GM19328 (cell line): ENCODE results near the gene CROT.

ENCODE experiments used
- ATAC-seq: cut with Tn5 transposase; IDR thresholded peaks from one replicate; pipeline ENCODE4 v1.9.1; 2021; ENCODE audit warnings: mild to moderate bottlenecking, moderate library complexity; ENCODE audit not compliant: unreplicated experiment

CROT gene

DNA sequence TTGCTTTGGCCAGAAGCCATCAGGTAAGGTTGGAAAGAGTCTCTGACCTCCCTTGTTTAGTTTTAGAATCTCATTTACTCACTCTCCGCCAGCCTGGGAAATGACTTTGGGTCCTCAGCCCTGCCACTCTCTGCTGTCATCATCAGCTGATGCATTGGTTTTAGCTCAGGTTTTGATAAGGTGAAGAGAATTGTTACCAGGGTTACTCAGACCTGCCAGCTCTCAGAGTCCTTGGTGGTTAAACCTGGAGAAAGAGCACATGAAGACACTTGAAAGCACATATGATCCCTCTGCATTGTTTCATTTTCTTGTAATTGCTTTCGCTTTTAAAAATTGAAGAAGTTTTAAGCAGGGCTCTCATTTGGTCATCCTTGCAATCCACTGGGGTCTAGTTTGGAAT lies 4.0 kb upstream of the CROT start:
- ATAC-seq, result no peak

DNA sequence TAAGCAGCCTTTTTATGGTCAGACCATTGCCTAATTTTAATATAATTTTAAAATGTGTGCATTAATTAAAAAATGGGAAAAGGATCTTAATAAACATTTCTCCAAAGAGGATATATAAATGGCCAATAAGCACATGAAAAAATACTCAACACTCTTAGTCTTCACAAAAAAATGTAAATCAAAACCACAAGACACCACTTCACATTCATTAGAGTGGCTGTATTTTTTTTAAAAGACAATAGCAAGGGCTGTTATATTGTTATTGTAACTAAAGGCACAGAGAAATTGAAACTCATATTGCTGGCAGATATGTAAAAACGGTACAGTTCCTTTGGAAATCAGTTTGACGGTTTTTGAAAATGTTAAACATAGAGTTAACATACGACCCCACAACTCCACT lies 3.2 kb upstream of the CROT start:
- ATAC-seq, result no peak

DNA sequence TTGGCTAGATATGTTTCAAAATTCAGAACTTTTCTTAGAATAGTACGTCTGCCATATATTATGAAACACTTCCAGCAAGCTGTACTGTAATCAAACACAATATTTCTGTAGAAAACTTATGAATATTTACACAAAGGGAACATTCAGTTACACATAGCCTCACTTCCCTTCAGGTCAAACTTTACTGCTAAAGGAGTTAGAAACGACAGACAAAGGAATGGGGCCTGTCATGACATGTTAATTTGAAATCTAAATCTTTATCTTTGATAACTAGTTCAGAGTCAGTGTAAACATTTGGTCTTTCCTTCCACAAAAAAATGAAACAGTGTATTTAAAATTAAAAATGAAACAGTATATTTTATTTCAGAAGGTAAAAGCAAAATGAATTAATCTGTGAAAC lies 1.0 kb upstream of the CROT start:
- no peak for ATAC-seq

DNA sequence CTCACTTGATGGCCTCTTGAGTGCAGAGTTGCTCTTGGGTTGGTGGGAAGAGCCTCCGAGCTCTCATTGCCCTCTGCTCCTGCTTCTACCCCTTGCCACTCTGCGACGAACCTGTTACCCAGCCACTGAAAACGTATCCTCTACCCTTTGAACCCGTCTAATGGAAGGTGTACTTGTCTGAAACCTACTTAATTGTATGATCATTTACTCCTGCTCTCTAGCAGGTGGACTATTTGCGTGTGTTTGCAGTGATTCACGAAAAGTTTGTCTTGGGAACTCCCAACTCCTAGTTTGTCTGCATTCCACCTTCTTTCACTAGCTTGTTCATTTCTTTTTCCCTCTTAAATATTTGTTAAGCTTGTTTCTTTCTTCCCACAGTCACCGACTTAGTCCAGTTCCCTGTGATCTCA lies 503 bp downstream of the CROT start:
- no peak for ATAC-seq

DNA sequence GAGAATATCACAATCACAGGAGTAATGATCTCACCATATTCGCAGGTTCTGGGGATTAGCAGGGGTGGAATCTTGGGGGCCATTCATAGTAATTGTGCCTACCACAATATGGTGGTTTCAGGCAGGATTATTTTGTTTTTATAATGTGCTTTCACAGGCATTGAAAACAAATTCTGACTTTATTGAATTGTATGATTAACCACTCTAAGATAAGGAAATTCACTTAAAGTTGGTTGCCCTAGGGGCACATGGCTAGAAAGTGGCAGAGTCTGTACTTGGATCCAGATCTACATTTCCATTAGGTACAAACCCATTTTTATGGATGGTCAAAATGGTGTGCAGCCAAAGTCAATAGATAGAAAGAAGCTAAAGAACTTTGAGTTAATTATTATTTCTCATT lies 1.7 kb downstream of the CROT start:
- ATAC-seq, result no peak

DNA sequence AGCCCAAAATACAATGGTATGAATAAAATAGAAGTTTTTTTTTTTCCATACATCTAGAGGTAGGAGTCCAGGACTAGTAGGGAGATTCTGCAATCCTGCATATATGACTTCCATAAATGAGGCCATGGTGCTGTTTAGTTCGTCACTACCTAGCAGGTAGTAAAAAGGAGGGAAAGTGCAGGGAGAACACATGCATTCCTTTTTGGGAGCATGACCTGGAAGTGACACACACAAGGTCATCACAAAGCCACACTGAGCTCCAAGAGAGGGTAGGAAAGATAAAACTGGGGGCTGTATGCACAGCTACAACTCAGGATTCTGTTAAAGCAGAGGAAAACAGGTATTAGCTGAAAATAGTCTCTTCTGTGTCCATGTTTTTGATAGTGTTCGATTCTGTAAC lies 2.2 kb downstream of the CROT start:
- ATAC-seq, result no peak

DNA sequence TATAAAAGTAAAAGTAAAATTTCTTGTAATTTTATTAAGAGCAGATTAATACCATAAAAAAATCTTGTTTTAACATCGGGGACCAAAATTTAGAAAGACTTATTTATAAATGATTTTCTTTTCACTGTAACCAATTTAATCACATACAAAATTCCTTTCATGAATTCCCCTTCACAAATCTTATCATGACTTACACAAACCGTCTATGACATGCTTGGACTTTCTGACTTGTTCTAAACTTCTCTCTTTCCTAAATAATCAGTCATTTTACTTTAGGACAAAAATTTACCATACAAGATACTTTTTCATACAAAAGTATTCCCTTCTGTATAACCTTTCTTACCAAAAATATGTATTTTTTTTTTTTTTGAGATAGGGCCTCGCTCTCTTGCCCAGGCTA lies 9.3 kb downstream of the CROT start:
- ATAC-seq, result no peak

DNA sequence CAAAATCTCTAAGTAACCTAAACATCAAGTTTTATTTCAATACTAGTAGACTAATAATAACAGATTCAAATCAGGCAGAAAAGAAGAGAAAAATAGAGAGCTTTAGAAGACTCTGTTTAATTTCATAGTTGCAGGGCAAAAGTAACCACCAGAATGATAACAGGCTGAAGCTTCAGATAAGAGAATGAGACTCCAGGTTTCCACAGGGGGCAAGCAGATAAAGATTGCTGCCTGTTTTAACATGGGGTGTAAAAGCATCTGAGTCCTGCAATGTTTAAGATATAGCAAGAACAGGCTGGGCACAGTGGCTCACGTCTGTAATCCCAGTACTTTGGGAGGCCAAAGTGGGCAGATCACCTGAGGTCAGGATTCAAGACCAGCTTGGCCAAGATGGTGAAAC lies 11.0 kb downstream of the CROT start:
- ATAC-seq, result no peak

DNA sequence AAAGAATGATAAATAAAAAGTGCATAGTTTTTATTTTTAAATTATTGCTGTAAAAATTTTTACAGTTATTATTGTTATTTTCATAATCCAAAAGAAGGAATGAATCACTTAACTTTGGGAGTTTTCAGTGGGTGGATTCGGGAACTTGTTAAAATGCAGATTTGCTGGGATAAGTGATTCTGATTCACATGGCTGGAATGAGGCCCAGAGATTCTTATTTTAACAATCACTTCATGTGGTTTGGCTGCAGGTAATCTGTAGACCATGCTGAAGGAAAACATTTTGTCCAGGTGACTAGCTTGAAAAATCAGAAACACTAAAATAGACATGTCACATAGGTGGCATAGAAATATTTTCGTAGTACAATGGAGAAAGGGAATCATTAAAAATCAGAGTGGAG lies 13.9 kb downstream of the CROT start:
- no peak for ATAC-seq

DNA sequence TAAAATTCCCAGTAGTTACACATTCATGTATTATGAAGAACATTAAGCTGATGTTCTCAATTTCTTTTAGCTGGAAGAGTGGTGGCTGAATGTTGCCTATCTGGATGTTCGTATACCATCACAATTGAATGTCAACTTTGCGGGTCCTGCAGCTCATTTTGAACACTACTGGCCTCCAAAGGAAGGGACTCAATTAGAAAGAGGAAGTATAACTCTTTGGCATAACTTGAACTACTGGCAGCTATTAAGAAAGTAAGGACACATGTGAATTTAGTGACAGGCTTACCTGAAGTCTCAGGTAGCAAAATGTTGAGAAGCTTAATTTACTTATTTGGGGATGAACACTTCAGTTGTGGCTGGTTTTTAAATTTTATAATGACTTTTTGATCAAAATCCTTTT lies 15.9 kb downstream of the CROT start:
- ATAC-seq, result no peak

DNA sequence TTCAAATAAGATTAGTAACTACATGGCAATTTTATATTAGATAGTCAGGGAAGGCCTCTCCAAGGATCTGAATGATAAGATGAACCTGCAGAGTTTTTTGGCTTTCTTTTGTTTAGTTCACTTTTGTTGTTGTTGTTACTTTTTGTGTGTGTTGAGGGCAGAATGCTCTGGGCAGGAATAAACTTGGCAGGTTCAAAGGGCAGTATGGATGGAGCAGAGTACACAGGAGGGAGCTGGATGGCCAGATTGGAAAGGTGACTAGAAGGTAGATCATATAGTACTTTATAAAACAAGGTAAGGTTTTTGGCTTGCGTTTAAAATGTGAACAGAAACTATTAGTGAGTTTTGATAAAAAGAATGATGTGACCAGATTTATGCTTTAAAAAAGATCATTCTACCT lies 17.9 kb downstream of the CROT start:
- no peak for ATAC-seq

DNA sequence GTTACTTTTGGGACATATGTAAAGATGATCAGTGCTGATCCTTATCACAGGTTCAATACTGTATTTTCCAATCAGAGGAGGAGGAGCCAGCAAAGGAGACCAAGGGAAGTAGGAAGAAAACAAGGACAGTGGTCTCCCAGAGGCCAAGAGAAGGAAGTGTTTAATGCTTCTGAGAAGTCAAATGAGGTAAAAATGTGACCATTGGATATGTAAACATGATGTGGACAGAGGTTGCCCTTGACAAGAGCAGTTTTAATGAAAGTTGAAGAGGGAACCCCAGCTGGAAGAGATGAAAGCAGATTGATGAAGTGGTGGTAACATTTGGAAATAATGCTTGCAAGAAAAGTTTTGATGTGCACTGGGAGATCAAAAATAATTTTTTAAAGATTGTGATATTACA lies 18.8 kb downstream of the CROT start:
- ATAC-seq, result no peak

DNA sequence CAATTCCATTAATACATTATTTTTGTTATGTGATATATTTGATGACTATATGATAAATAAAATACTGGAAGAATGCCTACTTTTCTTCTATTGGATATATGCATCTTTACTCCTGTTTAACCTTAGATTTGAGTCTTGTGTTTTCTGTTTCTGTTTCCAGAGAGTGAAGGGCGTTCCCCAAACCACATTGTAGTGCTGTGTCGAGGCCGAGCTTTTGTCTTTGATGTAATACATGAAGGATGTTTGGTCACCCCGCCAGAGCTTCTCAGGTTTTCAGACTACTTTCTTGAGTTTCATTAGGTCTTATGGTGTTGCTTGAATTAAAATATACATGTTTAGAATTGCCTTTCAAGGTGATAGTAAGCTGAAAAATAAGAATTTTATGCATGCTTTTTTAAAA lies 23.8 kb downstream of the CROT start:
- ATAC-seq, result no peak

DNA sequence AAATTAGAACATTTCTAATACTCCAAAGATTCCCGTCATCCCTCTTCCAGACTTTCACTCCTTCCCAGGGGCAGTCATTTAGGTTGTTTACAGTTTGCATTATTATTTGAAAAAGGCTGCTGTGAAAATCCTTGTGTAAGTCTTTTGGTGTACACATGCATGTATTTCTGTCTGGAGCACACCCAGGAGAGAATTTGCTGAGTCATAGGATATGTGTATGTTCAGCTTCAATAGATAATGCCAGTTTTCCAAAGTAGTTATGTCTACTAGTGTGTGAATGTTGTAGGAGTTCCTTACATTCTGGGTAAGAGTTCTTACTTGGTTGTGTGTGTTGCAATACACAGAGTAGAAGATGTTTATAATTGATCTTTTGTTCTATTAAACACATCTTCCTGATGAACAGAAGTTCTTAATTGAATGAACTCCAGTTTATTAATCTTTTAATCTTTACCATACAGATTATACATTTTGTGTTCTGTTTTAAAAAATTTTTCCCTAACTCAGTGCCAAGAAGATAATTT lies 25.3 kb downstream of the CROT start:
- no peak for ATAC-seq

DNA sequence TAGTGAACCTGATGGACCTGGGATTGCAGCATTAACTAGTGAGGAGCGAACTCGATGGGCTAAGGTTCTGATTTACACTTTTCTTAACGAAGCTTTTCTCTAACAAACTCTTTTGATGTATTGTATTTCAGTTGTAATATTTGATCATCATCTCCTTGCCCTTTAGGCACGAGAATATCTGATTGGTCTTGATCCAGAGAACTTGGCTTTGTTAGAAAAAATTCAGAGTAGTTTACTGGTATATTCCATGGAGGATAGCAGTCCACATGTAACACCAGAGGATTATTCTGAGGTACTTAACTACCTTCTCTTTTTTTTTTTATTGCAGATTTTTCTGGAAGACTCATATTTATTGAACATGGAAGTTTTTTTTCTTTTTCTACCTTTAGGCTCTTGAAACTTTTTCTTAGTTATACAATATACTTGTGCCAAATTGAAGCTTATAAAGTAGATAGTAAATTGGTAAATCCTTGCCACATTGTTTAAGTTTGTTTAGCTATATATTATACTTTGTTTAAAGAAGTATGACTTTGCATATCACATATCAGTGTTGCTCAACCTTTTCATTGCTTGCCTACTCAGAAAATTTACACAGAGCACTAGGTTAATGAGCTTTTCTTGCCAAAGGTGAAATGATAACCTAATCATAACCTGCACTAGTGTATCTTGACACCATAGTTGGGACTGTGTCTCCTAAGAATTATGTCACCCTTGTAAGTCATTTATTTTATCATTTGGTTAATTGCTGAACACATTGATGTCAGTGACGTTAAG lies 30.4 kb downstream of the CROT start:
- no peak for ATAC-seq

DNA sequence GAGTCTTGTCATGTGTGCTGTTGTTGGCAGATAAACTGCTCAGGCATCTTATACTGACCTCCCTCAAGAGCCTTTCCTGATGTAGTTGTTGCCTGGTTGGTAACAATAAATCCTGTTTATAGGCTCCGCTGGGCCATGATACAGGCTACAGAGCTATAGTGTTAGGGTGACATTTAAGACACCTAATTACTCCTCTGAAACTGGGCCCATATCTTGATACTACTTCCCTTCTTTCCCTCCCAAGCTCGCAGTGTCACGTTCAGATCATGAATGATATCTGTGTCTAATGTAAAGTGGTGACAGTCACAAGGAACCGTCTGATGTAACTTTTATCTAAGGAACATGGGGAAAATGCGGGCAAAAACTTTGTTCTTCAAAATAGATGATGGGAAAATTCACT lies 35.4 kb downstream of the CROT start:
- no peak for ATAC-seq

DNA sequence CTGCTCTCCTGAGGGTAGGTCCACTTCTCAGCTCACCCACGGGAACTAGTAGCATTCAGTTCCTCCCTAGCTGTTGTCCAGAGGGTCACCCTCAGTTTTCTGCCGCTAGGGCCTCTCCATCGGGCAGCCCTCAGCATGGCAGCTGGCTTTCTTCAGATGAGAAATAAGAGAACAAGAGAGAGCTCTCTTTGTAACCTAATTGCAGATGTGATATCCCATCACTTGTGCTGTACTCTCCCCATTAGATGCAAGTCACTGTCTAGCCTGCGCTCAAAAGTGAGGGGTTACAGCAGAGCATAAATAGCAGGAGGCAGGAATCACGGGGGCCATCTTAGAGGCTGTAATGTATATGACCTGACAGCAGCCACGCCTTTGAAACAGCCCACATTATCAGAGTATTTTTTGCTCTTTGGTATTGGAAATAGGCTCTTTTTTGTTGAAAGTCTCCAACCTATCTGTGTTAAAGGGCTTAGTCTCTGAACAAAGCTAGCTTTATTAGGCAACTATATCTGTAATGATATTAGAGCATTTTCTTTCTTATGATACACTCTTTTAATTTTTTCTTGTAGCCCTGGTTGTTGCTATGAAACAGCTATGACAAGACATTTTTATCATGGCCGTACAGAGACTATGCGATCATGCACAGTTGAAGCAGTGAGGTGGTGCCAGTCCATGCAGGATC lies 45.7 kb downstream of the CROT start:
- ATAC-seq, result no peak

DNA sequence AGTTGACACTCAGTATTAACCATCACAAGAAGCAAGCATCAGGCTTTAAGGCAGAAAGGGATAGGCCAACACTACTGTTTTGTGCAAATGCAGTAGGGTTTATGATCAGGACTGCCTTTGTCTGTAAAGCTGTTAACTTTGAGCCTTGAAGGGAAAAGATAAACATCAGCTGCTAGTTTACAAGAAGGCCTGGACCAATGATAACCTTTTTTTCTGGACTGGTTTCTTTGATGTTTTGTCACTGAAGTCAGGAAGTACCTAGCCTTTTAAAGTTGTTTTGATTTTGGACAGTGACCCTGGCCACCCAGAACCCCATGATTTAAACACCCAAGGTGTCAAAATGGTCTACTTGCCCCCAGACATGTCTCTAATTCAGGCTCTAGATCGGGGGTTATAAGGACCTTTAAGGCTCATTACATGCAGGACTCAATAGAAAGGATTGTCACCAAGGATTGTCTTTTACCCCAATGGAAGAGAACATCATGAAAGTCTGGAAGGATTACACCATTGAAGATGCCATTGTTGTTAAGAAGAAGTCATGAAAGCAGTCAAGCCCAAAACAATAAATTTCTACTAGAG lies 50.1 kb downstream of the CROT start:
- ATAC-seq, result no peak

DNA sequence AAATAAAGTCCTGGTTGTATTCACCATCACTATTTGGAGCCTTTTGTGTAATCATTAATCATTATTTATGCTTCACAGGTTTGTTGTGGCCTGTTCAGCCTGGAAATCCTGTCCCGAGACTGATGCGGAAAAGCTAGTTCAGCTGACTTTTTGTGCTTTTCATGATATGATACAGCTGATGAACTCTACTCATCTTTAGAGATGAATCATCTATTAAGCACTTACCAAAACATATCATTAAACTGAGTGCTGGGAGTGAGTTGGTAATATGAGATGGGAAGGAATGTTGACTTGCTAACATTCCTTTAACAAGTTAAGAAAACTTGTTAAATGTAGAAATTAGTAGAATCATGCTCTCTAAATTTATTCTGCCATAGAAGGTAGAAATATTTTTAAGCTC lies 53.0 kb downstream of the CROT start:
- no peak for ATAC-seq

DNA sequence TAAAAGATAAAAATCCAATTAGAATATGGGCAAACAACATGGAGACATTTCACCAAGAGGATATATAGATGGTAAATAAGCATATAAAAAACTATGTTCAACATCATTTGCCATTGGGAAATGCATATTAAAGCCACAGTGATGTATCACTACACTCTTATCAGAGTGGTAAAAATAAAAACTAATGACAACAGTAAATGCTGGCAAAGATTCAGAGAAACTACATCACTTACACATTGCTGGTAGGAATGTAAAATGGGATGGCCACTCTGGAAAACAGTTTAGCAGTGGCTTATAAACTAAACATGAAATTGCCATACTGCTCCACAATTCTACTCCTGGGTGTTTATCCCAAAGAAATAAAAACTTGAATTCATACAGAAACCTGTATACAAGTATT lies 59.2 kb downstream of the CROT start:
- no peak for ATAC-seq

DNA sequence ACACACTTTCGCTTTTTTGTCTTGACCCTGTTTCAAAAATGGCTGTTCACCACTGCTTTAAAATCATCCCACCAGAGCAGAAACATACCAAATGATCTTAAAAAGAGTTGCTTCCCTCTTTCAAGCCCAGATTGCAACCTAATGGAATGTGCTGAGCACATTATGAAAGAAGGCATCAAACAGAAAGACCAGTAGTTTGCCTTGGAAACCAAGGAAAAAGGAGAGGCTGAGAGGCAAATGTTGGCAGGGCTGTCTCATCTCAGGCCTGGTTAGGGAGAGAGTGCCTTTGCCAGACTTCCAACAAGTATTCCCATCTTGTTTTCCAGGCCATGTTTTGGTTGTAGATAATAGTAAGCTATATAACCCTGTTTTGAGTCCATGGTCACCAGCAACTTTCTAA lies 65.7 kb downstream of the CROT start:
- ATAC-seq, result no peak

DNA sequence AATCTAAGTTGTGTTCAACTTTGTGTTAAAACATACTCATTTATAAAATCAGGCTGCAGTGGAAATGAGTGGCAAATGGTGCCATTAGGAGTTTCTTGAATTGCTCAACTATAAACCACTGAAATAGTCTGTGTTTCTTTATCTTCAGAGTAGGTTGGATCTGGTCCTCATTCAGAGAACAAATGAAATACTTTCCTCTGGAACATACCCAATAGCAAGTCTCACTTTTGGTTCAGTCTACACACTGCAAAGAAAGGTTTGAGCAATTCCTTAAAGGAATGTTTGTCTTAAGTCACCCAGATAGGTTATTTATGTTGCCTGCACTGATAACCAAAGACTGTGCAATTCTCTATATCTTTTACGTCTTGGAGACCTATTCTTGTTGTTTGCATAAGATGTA lies 67.6 kb downstream of the CROT start:
- no peak for ATAC-seq
